GM19238 (cell line): ENCODE results near the gene BOLA1.
"Not testable (repeated sequence)": the region's sequence is repeated elsewhere in the genome, so short reads cannot be mapped to it uniquely, and the experiment has no call there.

ENCODE experiments used
- DNase-seq: peaks from one replicate; pipeline ENCODE4 v3.0.0; 2011; ENCODE audit warnings: low spot score; ENCODE audit not compliant: insufficient read length

The BOLA1 gene

GRCh38 chr1:149886396-149887195, 12.8 kb upstream of the BOLA1 start:
- DNase-seq: peak; percentile 52

- DNase-seq: not testable (repeated sequence)
Observed at GRCh38 chr1:149887196-149887455, 12.2 kb upstream of the BOLA1 start.

GRCh38 chr1:149887456-149888246, 11.7 kb upstream of the BOLA1 start:
- DNase-seq: no peak

GRCh38 chr1:149888247-149888998, 10.9 kb upstream of the BOLA1 start:
- peak; percentile 58 for DNase-seq

DNA sequence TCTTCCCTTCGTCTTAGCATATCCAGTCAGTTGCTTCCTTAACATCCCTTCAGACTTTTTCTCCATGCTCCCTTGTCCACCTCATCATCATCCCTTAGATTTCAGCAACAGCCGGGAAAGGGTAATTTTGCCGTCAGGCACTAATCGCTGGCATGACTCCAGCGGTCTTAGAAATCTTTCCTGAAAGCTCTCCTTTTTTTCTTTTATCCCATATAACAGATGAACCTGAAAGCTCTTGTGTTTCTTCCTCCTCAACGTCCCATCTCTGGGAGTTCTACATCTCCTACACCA, 10.4 kb upstream of the BOLA1 start:
- DNase-seq: no peak

DNA sequence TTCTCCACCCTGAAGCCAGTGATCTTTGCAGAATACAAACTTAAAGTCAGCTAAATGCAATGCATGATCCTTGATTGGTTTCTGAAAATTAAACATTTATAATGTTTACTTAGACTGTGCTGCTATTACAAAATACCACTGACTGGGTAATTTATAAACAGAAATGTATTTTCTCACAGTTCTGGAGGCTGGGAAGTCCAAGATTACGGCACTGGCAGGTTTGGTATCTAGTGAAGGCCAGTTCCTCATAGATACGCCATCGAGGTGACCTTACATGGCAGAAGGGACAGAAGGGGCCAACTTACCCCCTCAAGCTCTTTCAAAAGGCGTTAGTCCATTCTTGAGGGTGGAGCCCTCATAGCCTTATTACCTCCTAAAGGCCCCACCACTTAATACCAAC, 2.8 kb upstream of the BOLA1 start:
- DNase-seq: no peak

- no peak for DNase-seq
Observed at GRCh38 chr1:149903836-149904491, 4.6 kb downstream of the BOLA1 start.

GRCh38 chr1:149906570-149907075, 7.3 kb downstream of the BOLA1 start:
- DNase-seq: no peak

DNA sequence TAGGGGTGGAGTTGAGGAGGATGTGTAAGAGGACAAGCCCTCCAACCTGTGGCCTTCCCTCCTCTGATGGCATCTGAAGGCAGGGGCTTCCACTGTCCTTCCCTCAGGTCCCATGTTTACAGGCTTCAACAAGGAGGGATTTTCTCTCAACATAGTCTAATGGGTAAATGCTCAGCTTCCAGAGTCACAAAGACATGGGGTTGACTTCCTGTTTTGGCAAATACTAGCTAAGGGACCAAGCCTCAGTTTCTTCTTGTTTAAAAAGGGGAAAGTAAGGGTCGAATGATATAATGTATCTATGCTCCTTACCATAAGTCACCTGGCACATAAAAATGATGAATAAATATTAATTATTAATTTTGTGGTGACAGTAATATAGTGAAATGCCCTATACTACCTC, 15.2 kb downstream of the BOLA1 start:
- no peak for DNase-seq

- DNase-seq: no peak
Observed at GRCh38 chr1:149915429-149916192, 16.2 kb downstream of the BOLA1 start.

DNA sequence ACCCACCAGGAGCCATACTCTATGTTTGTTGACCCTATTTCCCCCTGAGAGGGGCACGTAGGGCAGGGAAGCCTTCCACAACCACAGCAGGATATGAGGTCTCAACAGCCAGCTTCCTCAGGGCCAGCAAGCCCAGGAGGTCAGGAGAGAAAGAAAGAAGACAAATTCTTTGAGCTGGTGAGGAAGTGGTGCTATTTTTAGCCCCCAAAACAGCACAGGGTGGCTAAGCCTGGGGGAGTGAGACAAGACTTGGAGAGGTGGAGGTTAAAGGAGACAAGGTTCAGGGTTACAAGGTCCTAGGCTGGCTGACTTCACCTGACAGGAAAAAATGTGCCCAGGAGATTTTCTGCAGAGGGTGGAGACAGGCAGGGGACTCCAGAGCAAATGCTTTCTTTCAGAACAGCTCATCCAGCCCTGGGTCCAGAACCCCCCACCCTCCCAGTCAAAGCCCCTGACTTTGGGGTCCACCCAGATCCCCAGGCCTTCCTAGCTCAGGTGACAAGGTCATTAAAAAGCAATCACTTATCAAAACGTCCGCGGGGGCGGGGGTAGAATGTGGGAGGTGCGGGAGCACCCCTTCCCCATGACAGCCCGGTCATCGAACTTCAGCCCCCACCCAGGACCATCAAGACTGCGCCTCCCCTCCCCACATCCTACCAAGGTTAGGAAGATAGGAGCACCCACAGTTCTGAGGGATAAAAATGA, 17.0 kb downstream of the BOLA1 start:
- DNase-seq: no peak

DNA sequence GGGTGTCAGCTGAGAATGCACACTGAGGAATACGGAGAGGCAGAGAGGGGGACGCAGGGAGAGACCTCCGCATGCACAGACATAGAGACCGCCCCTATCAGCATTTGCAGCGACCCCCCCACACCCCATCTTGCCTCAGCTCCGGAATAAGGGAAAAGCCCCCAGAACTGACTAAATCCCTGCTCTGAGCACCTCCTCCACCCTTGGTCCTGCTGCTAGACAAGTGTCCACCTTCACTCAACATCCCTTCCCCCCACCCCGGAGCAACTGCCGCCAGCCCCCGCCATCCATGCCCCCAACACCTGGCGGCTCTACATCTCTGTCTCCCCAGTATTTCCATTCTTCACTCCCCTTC, 17.5 kb downstream of the BOLA1 start:
- DNase-seq: no peak

- DNase-seq: no peak
Observed at GRCh38 chr1:149917571-149918144, 18.3 kb downstream of the BOLA1 start, which contains the start of gene SV2A. TSS of gene SV2A (minus strand) at chr1:149917844. CDS start at chr1:149913840, 4,004 bp downstream.

DNA sequence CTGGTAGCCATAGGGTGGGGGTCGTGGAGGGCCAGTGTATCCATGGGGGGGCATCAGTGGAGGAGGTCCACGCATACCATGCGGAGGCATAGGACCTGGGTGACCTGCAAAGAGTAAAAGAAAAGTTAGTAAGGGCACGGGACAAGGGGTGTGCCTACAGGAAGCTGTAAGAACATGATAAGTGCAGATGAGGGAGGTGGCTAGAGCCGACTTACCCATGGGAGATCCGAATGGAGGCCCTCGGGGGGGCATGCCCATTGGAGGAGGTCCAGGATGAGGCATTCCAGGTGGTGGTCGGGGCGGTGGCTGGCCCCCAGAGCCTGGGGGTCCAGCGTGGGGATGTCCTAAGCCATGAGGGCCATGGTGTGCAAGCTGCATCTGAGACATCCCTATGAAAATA, 24.3 kb downstream of the BOLA1 start:
- DNase-seq: no peak

- no peak for DNase-seq
Observed at GRCh38 chr1:149925345-149925744, 26.0 kb downstream of the BOLA1 start.

- DNase-seq: no peak
Observed at GRCh38 chr1:149925751-149926150, 26.4 kb downstream of the BOLA1 start.

- no peak for DNase-seq
Observed at GRCh38 chr1:149926296-149926695, 26.9 kb downstream of the BOLA1 start.

GRCh38 chr1:149927056-149927562, 27.7 kb downstream of the BOLA1 start:
- no peak for DNase-seq

- DNase-seq: peak; percentile 87
Observed at GRCh38 chr1:149927563-149928400, 28.4 kb downstream of the BOLA1 start, which contains the start of gene SF3B4. TSS of gene SF3B4 (minus strand) at chr1:149927803. CDS start at chr1:149927759, 44 bp downstream.
